GM12864 (cell line): ENCODE measurements around the gene FZD7.

Experiments
- DNase-seq: peaks from one replicate; pipeline ENCODE4 v3.0.0-alpha.2; 2011; ENCODE audit warnings: low read depth
- H3K4me3 ChIP-seq: 2 replicates; pipeline ENCODE4 v1.5.1; 2011; ENCODE audit warnings: mild to moderate bottlenecking, low read depth, low read length, control low read depth
- TF ChIP-seq, protein P1 (sequence below): IDR thresholded peaks from 2 replicates; pipeline ENCODE4 v1.5.1; 2011; ENCODE audit warnings: low read depth, mild to moderate bottlenecking, moderate library complexity, low read length, control low read depth, inconsistent platforms; ENCODE audit errors: missing control alignments

FZD7 gene

DNA sequence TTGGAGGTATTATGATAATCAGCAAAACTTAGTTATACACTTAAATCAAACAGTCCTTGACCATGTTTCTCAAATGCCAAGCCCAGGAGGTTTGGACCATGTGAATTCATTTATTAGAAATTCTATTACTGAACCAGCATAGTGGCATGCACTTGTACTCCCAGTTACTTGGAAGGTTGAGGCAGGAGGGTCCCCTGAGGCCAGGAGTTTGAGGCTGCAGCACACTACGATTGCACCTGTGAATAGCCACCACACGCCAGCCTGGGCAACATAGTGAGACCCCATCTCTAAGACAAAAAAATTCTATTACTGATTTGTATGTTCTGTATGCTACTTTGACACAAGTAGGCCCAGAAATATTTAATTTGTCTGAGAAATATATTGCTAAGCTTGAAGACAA lies 43.6 kb upstream of the FZD7 start:
- TF ChIP-seq, protein P1, sequence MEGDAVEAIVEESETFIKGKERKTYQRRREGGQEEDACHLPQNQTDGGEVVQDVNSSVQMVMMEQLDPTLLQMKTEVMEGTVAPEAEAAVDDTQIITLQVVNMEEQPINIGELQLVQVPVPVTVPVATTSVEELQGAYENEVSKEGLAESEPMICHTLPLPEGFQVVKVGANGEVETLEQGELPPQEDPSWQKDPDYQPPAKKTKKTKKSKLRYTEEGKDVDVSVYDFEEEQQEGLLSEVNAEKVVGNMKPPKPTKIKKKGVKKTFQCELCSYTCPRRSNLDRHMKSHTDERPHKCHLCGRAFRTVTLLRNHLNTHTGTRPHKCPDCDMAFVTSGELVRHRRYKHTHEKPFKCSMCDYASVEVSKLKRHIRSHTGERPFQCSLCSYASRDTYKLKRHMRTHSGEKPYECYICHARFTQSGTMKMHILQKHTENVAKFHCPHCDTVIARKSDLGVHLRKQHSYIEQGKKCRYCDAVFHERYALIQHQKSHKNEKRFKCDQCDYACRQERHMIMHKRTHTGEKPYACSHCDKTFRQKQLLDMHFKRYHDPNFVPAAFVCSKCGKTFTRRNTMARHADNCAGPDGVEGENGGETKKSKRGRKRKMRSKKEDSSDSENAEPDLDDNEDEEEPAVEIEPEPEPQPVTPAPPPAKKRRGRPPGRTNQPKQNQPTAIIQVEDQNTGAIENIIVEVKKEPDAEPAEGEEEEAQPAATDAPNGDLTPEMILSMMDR: no peak
- DNase-seq: no peak
- H3K4me3 ChIP-seq: no peak overlapping the region

DNA sequence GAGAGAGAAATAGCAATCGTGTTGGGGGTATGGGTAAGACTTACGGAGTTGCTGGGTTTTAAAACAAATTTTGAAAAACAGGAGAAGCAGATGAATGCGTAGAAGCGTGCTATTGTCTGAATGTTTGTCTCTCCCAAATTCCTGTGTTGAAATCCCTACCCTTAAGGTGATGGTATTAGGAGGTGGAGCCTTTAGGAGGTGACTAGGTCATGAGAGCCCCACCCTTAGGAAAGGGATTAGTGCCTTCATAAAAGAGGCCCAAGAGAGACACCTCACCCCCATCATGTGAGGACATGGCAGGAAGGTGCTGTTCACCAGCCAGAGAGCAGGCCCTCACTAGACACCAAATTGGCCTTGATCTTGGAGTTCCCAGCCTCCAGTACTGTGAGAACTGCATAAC lies 40.7 kb upstream of the FZD7 start:
- TF ChIP-seq, protein P1: no peak
- DNase-seq: no peak
- no peak overlapping the region for H3K4me3 ChIP-seq

DNA sequence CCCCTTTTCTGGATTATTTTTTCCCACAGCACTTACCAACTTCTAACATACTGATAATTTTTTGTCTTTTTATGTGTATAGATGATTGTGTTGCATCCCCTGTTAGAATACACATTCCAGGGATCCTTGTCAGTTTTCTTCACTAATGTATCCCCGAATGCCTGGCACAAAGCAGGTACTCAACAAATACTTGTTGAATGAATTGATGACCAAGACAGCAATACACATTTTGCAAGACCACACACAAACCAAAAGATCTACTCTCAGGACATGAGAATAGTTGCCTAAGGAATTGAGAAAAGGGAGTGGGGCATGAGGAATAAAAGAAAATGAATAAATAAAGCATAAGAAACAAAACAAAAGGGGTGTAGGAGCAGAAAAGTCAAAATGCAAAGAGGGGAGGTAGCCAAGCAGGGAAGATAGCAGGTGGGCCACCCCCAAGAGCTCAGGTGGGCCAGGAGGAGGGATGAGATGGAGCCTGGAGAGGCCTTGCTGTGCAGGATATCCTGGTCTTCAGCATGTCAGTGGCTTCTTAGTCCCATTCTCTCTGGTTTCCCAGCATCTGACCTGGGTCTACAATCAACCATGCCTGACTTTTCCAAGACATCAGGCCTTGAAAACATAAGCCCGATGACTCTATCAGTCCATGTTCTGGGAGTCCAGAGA lies 38.5 kb upstream of the FZD7 start:
- H3K4me3 ChIP-seq: no peak overlapping the region
- TF ChIP-seq, protein P1: no peak
- no peak for DNase-seq

DNA sequence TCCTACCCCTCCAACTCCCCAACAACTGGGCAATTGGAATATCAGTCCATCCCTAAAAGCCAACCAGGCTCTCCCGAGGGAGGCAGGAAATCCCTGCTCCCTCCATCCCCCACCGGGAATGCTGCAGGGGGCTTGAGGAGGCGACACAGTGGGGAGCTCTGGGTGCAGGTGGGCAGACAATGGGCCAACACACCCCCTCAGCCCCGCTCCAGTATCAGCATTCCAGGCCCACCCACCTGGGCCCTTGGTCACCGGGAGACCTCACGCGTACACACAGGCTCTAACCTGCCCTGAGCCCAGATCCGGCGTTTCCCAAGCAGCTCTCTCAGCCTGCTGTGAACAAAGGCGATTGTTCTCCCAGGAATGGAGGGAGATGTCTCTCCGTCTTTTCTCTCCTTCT lies 37.6 kb upstream of the FZD7 start:
- no peak for DNase-seq
- TF ChIP-seq, protein P1: no peak
- no peak overlapping the region for H3K4me3 ChIP-seq

DNA sequence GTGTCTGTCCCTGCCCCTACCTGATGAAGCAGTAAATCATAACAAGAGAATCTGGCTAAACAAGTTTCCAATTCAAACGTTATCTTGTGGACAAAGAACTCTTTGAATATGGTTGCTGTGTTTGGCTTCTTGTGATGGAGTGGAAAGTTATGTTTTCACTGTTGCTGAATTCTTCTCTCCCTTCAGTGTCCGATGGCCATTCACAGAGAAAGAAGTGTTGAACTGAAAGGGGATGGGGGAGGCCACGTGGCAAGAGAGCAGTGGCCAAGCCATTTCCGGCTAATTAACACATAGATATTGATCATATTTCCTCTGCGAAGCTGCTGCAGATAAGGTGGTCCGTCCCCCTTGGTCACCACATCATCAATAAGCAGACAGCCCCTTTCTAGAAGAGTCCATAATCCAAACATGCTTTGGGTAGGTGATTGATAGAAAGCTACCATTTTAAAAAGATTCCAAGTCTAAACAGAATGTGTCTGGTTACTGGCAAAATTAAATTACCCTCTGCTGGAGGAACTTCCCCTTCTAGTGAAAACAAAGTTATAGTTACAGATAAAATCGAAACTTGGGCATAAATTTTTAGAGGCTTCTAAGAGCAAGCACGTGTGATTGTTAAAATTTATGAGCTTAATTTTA lies 36.9 kb upstream of the FZD7 start:
- no peak for DNase-seq
- no peak overlapping the region for H3K4me3 ChIP-seq
- TF ChIP-seq, protein P1: no peak

DNA sequence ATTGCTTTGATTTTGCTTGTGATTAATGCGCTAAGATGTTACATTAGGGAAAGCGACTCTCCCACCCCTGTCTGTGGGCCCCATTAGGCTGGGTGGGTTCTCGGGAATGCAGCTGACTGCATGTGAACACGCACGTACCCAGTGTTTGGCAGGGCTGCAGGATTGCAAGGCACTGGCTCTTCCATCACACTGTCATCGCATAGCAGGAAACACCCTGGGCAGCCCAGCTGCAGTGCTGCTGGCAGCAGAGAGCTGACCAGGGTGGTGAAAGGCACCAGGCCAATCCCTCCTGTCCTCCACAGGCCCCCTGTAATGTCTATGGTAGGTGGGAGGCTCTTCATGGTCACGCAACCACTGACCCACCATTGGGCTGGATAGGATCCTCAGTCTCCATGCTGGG lies 34.4 kb upstream of the FZD7 start:
- TF ChIP-seq, protein P1: no peak
- no peak for DNase-seq
- no peak overlapping the region for H3K4me3 ChIP-seq

DNA sequence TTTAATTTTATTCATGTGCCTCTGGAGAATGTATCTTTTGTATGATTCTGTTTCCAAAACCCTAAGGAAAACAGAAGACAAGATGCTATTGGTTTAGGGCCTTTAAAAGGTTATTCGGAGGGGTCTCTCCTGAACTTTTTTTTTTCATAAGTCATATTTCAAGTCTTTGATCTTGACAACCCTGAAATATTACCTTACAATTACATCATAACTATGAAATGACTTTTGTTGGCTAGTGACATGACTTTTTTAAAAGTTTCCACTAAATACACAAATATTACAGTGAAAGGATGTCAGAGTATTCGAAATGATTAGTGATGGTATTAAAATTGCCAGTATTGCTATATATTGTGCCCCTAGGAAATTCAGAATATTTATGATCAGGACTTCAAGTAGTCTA lies 31.8 kb upstream of the FZD7 start:
- no peak overlapping the region for H3K4me3 ChIP-seq
- no peak for DNase-seq
- TF ChIP-seq, protein P1: no peak
